ENCODE results near the gene TRUB1. TPM values are rescaled to one million over a fixed set of nuclear protein-coding genes. Genes with fewer than 3 reads are reported as not detected.

TRUB1 gene
- total RNA-seq, 1 donor from 2014 or later: 18.7 TPM

DNA sequence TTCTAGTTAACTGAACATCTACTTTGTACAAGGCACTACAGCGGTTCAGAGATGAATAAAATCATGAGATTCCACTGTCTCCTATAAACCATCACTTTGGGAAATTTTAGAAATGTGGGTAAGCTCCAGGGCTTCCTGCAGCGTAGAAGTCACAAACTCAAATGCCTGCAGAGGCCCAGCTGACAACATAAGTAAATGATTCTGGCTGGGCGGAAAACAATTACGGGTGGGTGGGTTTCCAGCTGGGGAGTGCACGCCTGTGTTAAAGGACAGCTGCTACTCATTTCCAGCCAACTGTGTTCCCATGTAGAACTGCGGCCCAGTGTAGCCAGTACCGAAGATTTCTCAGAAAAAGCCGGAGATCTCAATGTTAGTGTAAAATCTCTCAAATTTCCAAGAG is 85.7 kb downstream of the TRUB1 start:
- no peak for DNase-seq (ENCODE audit: low spot score)
- no peaks in the 10 kb centered on the region for H3K36me3 Mint-ChIP-seq (ENCODE audit: low read depth)
- H3K27ac Mint-ChIP-seq (ENCODE audit: unreplicated experiment): no peak overlapping the region
- peaks cover 3% of the 10 kb centered on the region for H3K4me1 Mint-ChIP-seq (ENCODE audit: low read depth)
- no peak for TF ChIP-seq CTCF (IDR thresholded peaks at IDR 0.05)
- H3K9me3 Mint-ChIP-seq (ENCODE audit: low read depth): no peaks in the 10 kb centered on the region
- no peaks in the 10 kb centered on the region for H3K27me3 Mint-ChIP-seq (ENCODE audit: low read depth)
- H3K4me3 Mint-ChIP-seq (ENCODE audit: unreplicated experiment): no peak overlapping the region

DNA sequence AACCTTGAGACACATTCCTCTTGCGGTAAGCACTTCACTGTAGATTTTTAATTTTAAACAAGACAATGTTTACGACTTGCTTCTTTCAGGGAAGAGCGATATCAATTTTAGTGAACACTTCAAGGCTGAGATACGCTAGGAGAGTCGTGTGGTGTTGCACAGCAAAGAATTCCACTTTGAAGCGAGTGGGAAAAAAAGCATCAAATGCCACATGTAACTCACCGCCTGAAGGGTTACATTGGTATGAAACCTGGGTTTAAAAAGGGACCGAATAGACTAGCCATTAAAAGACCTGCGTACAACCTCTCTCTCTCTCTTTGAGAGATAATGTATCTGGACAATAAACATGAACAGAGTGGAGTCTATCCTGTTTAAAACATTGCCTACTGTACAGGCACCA is 86.4 kb downstream of the TRUB1 start:
- Mint-ChIP-seq H3K9me3 (ENCODE audit: low read depth) (no peaks in the 10 kb centered on the region), H3K36me3 (ENCODE audit: low read depth) (no peaks in the 10 kb centered on the region), H3K27ac (ENCODE audit: unreplicated experiment) (no peak overlapping the region), H3K27me3 (ENCODE audit: low read depth) (no peaks in the 10 kb centered on the region), H3K4me1 (ENCODE audit: low read depth) (peaks cover 3% of the 10 kb centered on the region), H3K4me3 (ENCODE audit: unreplicated experiment) (no peak overlapping the region)
- TF ChIP-seq CTCF (IDR thresholded peaks at IDR 0.05): no peak
- DNase-seq (ENCODE audit: low spot score): no peak

- Mint-ChIP-seq H3K27me3 (ENCODE audit: low read depth) (no peaks in the 10 kb centered on the region), H3K4me3 (ENCODE audit: unreplicated experiment) (no peak overlapping the region), H3K9me3 (ENCODE audit: low read depth) (no peaks in the 10 kb centered on the region), H3K36me3 (ENCODE audit: low read depth) (no peaks in the 10 kb centered on the region), H3K4me1 (ENCODE audit: low read depth) (peaks cover 3% of the 10 kb centered on the region), H3K27ac (ENCODE audit: unreplicated experiment) (no peak overlapping the region)
- no peak for DNase-seq (ENCODE audit: low spot score)
- no peak for TF ChIP-seq CTCF (IDR thresholded peaks at IDR 0.05)
These were observed 88.2 kb downstream of the TRUB1 start for GRCh38 chr10:115026056-115026745.

- no peak for TF ChIP-seq CTCF (IDR thresholded peaks at IDR 0.05)
- DNase-seq (ENCODE audit: low spot score): no peak
- H3K27ac Mint-ChIP-seq (ENCODE audit: unreplicated experiment): no peak overlapping the region
- peaks cover 3% of the 10 kb centered on the region for H3K4me1 Mint-ChIP-seq (ENCODE audit: low read depth)
- H3K4me3 Mint-ChIP-seq (ENCODE audit: unreplicated experiment): no peak overlapping the region
- no peaks in the 10 kb centered on the region for H3K27me3 Mint-ChIP-seq (ENCODE audit: low read depth)
- H3K9me3 Mint-ChIP-seq (ENCODE audit: low read depth): no peaks in the 10 kb centered on the region
- no peaks in the 10 kb centered on the region for H3K36me3 Mint-ChIP-seq (ENCODE audit: low read depth)
These were observed 88.7 kb downstream of the TRUB1 start for GRCh38 chr10:115026746-115027140.

Other genes with a start within 250 kb of the TRUB1 start
- gene FHIP2A, start 116.4 kb upstream of the TRUB1 start, total RNA-seq: 43.7 to 52.4 TPM (median 48.2 TPM) in 3 replicates
- 65.1 to 99.7 TPM (median 66.0 TPM) in 3 replicates for gene ATRNL1, start 155.2 kb downstream of the TRUB1 start, total RNA-seq

Data from chondrocyte (in vitro differentiated cells).